Measurements from ENCODE around the gene ARHGAP45. TPM values are rescaled to one million over a fixed set of nuclear protein-coding genes. Genes with fewer than 3 reads are reported as not detected.
A peak's percentile ranks its signal among the peaks of the same experiment; 100 is the strongest.
"Not testable (repeated sequence)": the region's sequence is repeated elsewhere in the genome, so short reads cannot be mapped to it uniquely, and the experiment has no call there.

ARHGAP45 gene
- total and polyA plus RNA-seq, 5 experiments from 2014 or later, result 261 to 1,060 (median 681) TPM

DNA sequence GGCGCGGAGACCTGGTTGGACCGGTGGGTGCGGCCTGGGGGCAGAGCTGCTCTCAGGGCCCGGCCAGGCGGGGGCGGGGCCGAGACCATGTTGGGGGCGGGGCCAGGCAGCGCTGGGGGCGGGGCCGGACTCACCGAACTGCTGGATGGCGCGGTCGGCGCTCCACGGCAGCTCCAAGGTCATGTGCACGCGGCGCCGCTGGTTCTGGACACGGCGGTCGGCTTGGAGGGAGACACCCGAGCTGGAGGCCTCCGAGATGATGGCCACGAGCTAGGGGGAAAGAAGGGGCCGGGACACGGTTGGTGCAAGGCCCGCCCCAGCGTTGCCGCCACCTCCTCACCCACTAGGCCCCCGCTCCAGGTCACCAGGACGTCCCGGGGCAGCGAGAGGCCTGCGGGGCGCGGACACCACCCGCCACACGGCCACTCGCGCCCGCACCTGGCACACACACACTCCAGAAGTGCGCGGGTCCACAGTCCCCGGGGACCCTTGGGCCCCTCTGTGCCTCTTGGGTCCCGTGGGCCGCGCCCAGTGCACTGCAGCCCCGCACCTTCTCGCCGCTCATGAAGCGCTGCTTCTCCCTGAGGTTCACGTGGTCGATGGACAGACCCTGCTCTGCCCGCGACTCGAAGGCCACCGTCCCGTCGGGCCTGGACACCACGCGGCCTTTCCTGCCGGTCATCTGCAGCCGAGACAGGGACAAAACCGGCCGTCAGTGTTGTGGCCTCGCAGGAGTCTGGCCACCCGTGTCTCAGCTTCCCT lies 45.5 kb downstream of the ARHGAP45 start:
- ATAC-seq, result no peak
- POLR2A ChIA-PET, result interaction anchor here (0.6 to 3.8 kb wide), 13 partner anchors 9 to 157 kb away, joined by 3 to 31 read pairs (median 4); partner anchors contain the start of genes ARHGAP45, ATP5F1D, CIRBP and GPX4
- H3K27ac Mint-ChIP-seq, result no peak overlapping the region
- H3K4me1 Mint-ChIP-seq, result peaks cover 0 to 7% (median 1%) of the 10 kb centered on the region in 4 donors
- H3K4me3 Mint-ChIP-seq, result no peak overlapping the region
- H3K36me3 Mint-ChIP-seq, result peaks cover 0 to 12% (median 0%) of the 10 kb centered on the region in 3 donors
- DNase-seq, result no peak
- no peaks in the 10 kb centered on the region for H3K9me3 Mint-ChIP-seq
- H3K27me3 Mint-ChIP-seq, result no peaks in the 10 kb centered on the region

DNA sequence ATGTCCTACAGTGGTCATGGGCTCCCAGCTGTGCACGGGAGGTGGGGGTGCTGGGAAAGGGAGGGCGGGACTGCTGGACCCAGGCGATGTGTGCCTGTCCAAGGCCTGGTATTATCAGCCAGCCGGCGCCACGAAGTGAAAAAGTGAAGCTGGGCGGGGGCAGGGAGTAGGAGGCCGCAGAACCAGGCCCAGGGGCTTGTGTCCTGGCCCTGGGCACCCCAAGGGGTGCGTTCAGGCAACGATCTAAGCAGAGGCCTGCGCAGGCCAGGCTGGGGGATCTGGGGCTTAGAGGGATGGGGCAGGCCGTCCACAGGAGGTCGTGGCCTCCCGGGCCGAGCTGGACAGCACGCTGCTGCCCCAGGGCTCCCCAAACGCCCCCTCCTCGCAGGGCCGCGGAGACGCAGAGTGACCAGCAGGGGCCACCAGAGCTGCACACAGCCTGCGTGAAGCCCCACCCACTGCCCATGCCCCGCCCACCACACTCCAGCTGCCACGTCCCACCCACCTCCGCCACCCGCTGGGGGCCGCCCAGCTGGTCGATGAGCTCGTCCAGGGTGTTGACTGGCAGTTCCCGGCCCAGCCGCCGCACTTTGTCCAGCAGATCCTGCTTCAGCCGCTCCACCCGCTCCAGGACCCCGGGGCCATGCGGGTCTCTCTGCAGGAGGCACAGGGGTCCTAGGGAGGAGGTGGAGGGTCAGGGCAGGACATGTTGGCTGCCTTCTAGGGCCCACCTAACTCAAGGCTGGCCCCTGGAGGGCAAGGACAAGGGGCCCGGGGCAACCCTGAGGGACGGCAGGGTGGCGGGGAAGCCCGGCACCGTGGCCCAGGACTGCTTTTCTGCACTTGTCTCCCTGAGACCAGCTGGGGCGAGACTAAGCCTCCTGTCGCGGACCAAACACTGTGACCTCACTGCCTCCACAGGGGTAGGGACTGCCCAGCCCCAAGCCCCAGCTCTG lies 46.3 kb downstream of the ARHGAP45 start:
- ATAC-seq (peak; percentile 90 to 95), DNase-seq (peak; percentile 79 to 94 (median 87))
- Mint-ChIP-seq H3K27ac (peak overlapping the region in 5 of 10 donors; percentile 29 to 82 (median 69)), H3K4me1 (peaks cover 0 to 7% (median 1%) of the 10 kb centered on the region in 4 donors), H3K36me3 (peaks cover 0 to 20% (median 0%) of the 10 kb centered on the region in 3 donors), H3K27me3 (no peaks in the 10 kb centered on the region), H3K4me3 (peak overlapping the region in 3 of 10 donors; percentile 4 to 30 (median 19)), H3K9me3 (no peaks in the 10 kb centered on the region)
- POLR2A ChIA-PET, result interaction anchor here (0.5 to 3.8 kb wide), 17 partner anchors 9 to 250 kb away, joined by 3 to 31 read pairs (median 4); partner anchors contain the start of genes ARHGAP45, ATP5F1D, CIRBP and GPX4

DNA sequence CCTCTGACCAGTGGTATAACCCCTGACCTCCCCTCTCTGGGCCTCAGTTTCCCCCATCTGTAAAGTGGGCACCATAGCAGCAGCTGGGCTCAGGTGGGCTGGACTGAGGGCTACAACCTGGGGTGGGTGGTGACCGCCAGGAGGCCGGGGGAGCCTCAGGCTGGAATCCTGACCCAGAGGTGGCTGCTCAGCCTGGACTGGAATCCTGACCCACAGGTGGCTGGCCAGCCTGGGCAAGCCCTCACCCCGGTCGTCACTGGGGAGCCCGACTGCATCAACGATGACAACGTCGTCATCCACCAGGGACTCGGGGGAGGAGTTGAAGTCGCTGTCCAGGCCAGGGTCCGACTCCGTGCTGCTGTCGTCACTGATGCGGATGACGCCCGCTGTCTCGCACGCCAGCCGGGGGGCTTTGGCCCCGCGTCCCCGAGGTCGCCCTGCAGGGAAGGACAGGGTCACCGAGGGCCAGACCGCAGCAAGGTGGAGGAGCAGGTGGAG lies 47.1 kb downstream of the ARHGAP45 start:
- DNase-seq, result no peak
- no peak overlapping the region for H3K27ac Mint-ChIP-seq
- POLR2A ChIA-PET, result interaction anchor here (0.5 to 3.8 kb wide), 12 partner anchors 10 to 250 kb away, joined by 3 to 31 read pairs (median 4); partner anchors contain the start of genes ARHGAP45, ATP5F1D and GPX4

DNA sequence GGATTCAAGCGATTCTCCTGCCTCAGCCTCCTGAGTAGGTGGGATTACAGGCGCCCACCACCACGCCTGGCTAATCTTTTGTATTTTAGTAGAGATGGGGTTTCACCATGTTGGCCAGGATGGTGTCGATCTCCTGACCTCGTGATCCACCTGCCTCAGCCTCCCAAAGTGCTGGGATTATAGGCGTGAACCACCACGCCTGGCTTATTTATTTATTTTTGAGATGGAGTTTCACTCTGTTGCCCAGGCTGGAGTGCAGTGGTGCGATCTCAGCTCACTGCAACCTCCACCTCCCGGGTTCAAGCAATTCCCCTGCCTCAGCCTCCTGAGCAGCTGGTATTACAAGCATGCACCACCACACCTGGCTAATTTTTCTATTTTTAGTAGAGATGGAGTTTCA lies 47.8 kb downstream of the ARHGAP45 start:
- not testable (repeated sequence) for H3K4me1 Mint-ChIP-seq, ATAC-seq, H3K27me3 Mint-ChIP-seq, DNase-seq, H3K4me3 Mint-ChIP-seq, H3K9me3 Mint-ChIP-seq
- Mint-ChIP-seq H3K27ac (peak overlapping the region in 2 of 10 donors; percentile 29 to 53), H3K36me3 (peaks cover 0 to 28% (median 0%) of the 10 kb centered on the region in 3 donors)
- POLR2A ChIA-PET, result interaction anchor here (3.8 kb wide), 1 partner anchor 79 kb away, joined by 31 read pairs; no protein-coding TSS in a partner anchor

More for the DNA sequence above, 47.1 kb downstream of the ARHGAP45 start:
- Mint-ChIP-seq H3K9me3 (no peaks in the 10 kb centered on the region), H3K36me3 (peaks cover 0 to 27% (median 0%) of the 10 kb centered on the region in 3 donors), H3K27me3 (no peaks in the 10 kb centered on the region), H3K4me3 (no peak overlapping the region), H3K4me1 (peaks cover 0 to 7% (median 1%) of the 10 kb centered on the region in 4 donors)
- no peak for ATAC-seq

DNA sequence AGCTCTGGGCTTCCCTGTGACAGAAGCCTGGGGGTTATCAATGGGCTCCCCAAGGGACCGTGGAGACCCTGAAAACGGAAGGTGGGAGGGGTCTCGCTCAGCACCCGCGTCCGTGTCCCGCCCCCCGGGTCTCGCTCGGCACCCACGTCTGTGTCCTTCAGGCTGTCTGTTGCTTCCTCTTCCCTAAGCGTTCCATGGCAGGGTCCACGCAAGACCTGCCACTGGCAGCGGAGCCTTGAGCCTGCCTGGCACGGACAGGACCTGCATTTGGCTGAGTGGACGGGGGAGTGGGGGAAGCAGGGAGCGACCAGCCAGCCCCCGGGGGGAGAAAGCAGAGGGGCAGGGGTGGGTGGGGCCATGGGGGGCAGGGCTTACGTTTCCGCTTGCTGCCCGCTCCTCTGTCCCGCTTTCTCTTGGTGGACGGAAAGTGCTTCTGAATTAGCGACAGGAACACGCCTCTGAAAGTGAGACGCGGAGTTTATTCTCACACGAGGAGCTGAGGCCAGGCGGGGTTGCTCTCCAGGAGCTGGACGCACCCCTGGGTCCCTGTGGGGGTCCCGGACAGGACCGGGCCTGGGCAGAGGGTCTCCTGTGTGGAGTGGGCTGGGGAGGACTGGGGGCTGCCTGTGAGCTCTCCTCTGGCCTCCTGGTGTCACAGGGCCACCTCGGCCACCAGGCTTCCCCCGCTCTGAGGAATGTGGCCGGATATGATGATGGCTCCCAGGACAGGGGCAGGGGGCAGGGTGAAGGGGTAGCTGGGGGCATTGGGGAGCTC lies 48.9 kb downstream of the ARHGAP45 start:
- ATAC-seq, result no peak
- no peak overlapping the region for H3K4me3 Mint-ChIP-seq
- POLR2A ChIA-PET, result interaction anchor here (0.5 kb wide), 1 partner anchor 66 kb away, joined by 3 read pairs; no protein-coding TSS in a partner anchor
- peaks cover 0 to 31% (median 0%) of the 10 kb centered on the region in 3 donors for H3K36me3 Mint-ChIP-seq
- H3K9me3 Mint-ChIP-seq, result no peaks in the 10 kb centered on the region
- peaks cover 0 to 7% (median 1%) of the 10 kb centered on the region in 4 donors for H3K4me1 Mint-ChIP-seq
- no peak for DNase-seq
- no peak overlapping the region for H3K27ac Mint-ChIP-seq
- no peaks in the 10 kb centered on the region for H3K27me3 Mint-ChIP-seq

DNA sequence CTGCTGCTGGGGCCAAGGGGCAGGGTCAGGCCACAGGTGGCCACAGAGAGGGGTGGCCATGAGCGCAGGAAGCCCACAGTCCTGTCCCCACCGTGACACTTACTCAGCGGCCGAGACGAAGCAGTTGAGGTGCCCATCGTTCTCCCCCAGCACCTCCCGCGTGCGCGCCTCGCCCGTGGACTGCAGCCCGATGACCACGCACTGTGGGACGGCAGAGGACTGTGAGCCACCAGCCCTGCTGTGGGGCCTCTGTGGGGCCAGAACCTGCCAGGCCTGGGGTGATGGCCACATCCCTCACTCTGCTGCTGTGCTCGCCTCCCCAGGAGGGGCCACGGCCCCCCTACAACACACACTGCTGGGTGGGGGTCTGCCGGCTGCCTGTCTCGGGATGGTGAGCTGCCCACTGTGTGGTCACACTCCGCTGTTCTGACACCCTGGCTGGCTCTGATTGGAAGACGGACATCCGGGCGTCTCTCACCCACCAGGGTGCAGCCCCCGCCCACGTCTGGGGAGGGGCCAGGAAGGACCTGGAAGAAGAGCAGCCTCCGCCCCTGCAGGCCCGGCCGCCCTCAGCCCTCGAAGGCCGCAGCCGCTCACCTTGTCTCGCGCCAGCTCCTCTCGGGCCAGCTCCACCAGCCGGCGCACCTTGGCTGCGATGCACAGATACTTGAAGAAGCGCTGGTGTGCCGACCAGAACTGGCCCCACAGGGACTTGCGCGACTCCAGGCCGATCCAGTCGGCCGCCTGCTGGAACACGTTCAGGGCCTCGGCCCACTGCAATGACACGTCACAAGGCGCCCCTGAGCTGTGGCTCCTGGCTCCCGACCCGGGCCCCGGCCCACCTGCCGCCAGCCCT lies 50.0 kb downstream of the ARHGAP45 start:
- no peaks in the 10 kb centered on the region for H3K9me3 Mint-ChIP-seq
- ATAC-seq (no peak), DNase-seq (no peak)
- peaks cover 0 to 7% (median 1%) of the 10 kb centered on the region in 4 donors for H3K4me1 Mint-ChIP-seq
- no peaks in the 10 kb centered on the region for H3K27me3 Mint-ChIP-seq
- no peak overlapping the region for H3K4me3 Mint-ChIP-seq
- POLR2A ChIA-PET, result interaction anchor here (0.6 kb wide), 2 partner anchors 8 to 83 kb away, joined by 3 read pairs; no protein-coding TSS in a partner anchor
- peaks cover 0 to 40% (median 0%) of the 10 kb centered on the region in 3 donors for H3K36me3 Mint-ChIP-seq
- H3K27ac Mint-ChIP-seq, result no peak overlapping the region

DNA sequence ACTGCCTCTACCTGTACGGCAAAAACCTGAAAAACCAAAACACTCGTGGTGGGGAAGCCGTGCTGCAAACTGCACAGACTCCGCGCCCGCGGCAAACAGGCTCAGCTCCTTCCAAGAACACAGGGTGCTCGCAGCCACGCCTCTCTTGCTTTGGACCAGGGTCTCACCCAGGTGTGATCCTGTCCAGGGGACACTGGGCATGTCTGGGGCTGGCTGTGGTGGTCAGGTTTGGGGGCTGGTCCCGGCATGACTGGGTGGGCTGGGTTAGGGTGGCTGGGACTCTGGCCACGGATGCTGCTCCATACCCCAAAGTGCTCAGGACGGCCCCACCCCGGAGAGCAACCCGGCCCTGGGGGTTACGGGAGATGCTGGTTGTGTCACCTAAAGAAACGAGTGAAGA lies 50.7 kb downstream of the ARHGAP45 start:
- Mint-ChIP-seq H3K27ac (peak overlapping the region in 1 of 10 donors; percentile 68), H3K4me3 (no peak overlapping the region), H3K27me3 (no peaks in the 10 kb centered on the region), H3K9me3 (no peaks in the 10 kb centered on the region), H3K36me3 (peaks cover 0 to 39% (median 0%) of the 10 kb centered on the region in 3 donors), H3K4me1 (peaks cover 0 to 7% (median 1%) of the 10 kb centered on the region in 4 donors)
- ATAC-seq (no peak), DNase-seq (no peak)
- POLR2A ChIA-PET, result interaction anchor here (1.2 kb wide), 1 partner anchor 13 kb away, joined by 4 read pairs; no protein-coding TSS in a partner anchor

DNA sequence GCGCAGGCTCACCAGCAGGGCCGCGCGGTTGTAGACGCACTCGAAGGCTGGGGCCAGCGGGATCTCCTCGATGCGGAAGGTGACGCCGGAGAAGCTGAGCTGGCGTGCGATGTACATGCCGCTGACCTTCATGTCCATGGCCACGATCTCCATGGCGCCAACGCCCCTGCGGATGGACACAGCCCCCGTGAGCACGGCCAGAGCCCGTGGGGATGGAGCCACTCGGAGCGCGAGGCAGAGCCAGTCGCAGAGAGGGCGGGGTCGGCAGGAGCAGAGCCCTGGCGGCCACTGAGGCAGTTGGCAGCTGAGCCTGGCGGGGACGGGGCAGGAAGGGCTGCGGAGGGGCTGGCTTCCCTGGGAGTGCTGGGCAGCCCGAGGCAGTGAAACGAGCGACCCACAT lies 52.0 kb downstream of the ARHGAP45 start:
- DNase-seq (no peak), ATAC-seq (no peak)
- POLR2A ChIA-PET, result no interaction called here
- Mint-ChIP-seq H3K36me3 (peaks cover 0 to 41% (median 0%) of the 10 kb centered on the region in 3 donors), H3K4me3 (no peak overlapping the region), H3K4me1 (peaks cover 0 to 2% (median 0%) of the 10 kb centered on the region in 4 donors), H3K27ac (peak overlapping the region in 1 of 10 donors; percentile 15), H3K9me3 (no peaks in the 10 kb centered on the region), H3K27me3 (no peaks in the 10 kb centered on the region)

DNA sequence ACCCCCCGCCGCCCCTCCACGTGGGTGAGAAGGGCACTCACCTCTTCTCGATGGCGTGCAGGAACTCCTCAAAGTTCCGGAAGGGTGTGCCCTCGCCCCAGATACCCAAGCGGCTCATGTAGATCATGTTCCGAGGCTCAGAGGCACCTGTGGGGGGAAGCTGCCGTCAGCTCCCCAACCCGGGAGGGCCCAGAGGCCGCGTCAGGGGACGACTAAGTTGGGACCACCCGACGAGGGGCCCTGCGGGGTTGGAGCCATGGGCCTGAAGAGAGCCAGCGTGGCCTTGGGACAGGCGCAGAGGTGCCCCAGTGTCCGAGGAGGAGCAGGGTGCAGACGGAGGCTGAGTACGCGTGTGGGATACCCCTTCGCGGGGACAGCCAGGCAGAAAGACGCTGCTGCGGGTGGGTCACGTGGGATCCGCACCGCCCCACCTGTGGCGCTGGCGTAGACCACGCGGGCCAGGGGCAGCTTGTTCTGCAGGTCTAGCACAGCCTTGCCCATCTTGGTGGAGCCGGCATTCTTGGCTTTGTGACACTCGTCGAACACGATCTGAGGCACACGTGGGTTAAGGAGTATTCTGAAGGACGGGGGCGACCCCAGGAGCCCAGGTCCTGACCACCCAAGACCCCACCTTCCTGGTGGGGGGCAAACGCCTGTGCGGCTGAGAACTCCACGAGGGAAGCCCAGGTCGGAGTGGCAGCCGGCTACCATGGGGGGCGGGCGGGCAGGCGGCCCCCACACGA lies 52.7 kb downstream of the ARHGAP45 start:
- peaks cover 0 to 2% (median 0%) of the 10 kb centered on the region in 4 donors for H3K4me1 Mint-ChIP-seq
- H3K9me3 Mint-ChIP-seq, result no peaks in the 10 kb centered on the region
- POLR2A ChIA-PET, result no interaction called here
- no peak overlapping the region for H3K27ac Mint-ChIP-seq
- H3K27me3 Mint-ChIP-seq, result no peaks in the 10 kb centered on the region
- H3K36me3 Mint-ChIP-seq, result peaks cover 0 to 43% (median 0%) of the 10 kb centered on the region in 3 donors
- H3K4me3 Mint-ChIP-seq, result no peak overlapping the region
- no peak for DNase-seq
- ATAC-seq, result no peak

DNA sequence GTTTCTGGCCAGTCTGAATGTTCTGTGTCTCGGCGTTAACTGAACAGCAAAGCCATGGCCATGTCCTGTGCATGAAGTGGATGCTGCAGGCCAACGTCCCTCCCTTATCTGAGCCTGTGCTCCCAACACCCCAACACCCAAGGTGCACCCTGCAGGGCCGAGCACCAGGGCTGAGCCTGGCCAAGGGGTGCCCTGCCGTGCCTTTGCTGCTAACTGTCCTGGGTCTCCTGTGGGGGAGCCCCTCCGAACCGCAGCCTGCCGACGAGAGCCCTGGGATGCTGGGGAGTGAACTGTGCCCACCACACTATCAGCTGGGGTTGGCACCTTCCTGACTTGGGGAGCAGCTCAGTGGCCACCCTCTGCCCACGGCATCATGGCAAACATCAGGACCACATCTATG lies 54.4 kb downstream of the ARHGAP45 start:
- Mint-ChIP-seq H3K36me3 (peaks cover 0 to 52% (median 3%) of the 10 kb centered on the region in 3 donors), H3K27me3 (no peaks in the 10 kb centered on the region), H3K4me1 (peaks cover 0 to 5% (median 1%) of the 10 kb centered on the region in 4 donors), H3K9me3 (no peaks in the 10 kb centered on the region), H3K4me3 (no peak overlapping the region), H3K27ac (peak overlapping the region in 2 of 10 donors; percentile 44 to 56)
- no peak for DNase-seq
- POLR2A ChIA-PET, result no interaction called here
- ATAC-seq, result no peak

All from naive thymus-derived CD8-positive, alpha-beta T cell (primary cell).